Calu3 (cell line): Measurements from ENCODE around the gene CEP128. TPM values are rescaled to one million over a fixed set of nuclear protein-coding genes. Genes with fewer than 3 reads are reported as not detected.

Experiments
- BruUV-seq: library from RNA; stranded (reverse); fragments of 400-500 nt; replicated peaks from 2 replicates; lab custom pipeline; 2021; lab: Mats Ljungman, UMichigan
- CTCF ChIA-PET: fragments of 300-600 bp; sonication (Branson Sonifier 250); formaldehyde crosslinking; loops from one replicate; lab custom pipeline; 2022; ENCODE audit warnings: antibody characterized with exemption; lab: Charles Lee
- DNase-seq: peaks from one replicate; pipeline ENCODE4 v3.0.0; 2022
- H3K27ac Mint-ChIP-seq: one replicate; pipeline ENCODE4 v1.8.0; 2022; ENCODE audit warnings: mixed read lengths; ENCODE audit not compliant: unreplicated experiment
- H3K27me3 Mint-ChIP-seq: one replicate; pipeline ENCODE4 v1.8.0; 2022; ENCODE audit warnings: mixed read lengths; ENCODE audit not compliant: unreplicated experiment
- H3K36me3 Mint-ChIP-seq: one replicate; pipeline ENCODE4 v1.8.0; 2022; ENCODE audit warnings: mild to moderate bottlenecking, moderate library complexity, mixed read lengths; ENCODE audit not compliant: insufficient read depth, unreplicated experiment
- H3K4me1 Mint-ChIP-seq: one replicate; pipeline ENCODE4 v1.8.0; 2022; ENCODE audit warnings: mild to moderate bottlenecking, low read depth, mixed read lengths; ENCODE audit not compliant: unreplicated experiment
- H3K4me3 Mint-ChIP-seq: one replicate; pipeline ENCODE4 v1.8.0; 2022; ENCODE audit warnings: mild to moderate bottlenecking, low read depth, moderate library complexity, mixed read lengths; ENCODE audit not compliant: unreplicated experiment
- H3K9me3 Mint-ChIP-seq: one replicate; pipeline ENCODE4 v1.8.0; 2022; ENCODE audit warnings: low read depth, mixed read lengths; ENCODE audit not compliant: unreplicated experiment
- intact Hi-C: fragments of 100-400 bp; cut with micrococcal nuclease; formaldehyde crosslinking; loops from one replicate; pipeline ENCODE4 v1.10.0; 2022; ENCODE audit not compliant: unreplicated experiment
- total RNA-seq: library from RNA; stranded (reverse); gene quantifications from 2 replicates; pipeline ENCODE4 v1.2.3, GENCODE V29; 2022
- TF ChIP-seq, protein P1 (sequence below): fragments of 200-600 bp; IDR thresholded peaks from one replicate; pipeline ENCODE4 v1.8.0; 2022; ENCODE audit warnings: antibody characterized with exemption; ENCODE audit not compliant: unreplicated experiment

The CEP128 gene
- total RNA-seq, 1 experiment from 2014 or later, result 22.9 TPM

DNA sequence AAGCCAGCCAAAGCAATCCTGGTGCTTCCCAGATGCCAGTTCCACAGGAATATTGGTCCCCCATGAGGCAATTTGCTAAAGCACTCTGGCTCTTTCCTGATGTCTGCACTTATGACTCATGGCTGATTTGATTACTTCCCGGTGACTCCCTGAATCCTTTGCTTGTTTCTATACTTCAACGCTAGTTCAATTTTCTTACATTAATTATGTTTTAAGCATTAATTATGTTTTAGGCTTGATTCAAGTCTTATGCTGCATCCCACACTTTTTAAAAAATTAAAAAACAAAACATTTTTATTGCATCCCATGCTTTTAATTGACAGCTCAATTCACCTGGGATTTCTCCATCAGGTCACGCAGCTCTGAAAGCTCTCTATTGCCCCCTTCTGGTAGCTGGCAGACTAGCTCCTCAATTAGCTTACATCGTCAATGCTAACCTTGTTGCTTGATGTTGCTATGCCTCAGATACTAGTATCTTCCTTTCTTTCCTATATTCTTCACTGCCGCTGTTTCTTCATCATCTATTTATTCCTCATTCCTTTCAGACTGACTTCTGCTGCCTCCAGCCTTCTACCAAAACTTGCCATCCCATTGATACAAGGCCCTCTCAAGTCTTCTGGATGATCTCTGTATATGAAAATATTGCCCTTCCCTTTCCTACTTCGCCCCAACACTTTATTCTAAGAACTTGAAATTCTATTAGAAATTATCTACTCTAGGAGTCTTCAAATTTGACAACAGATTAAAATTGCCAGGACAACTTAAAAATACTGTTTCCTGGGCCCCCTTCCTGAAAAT is 45.9 kb upstream of the CEP128 start:
- DNase-seq, result peak; percentile 66
- H3K36me3 Mint-ChIP-seq, result no peaks in the 10 kb centered on the region
- intact Hi-C loops, result loop anchor here (1.0 to 10.0 kb wide), 3 partner anchors 33 to 931 kb away; partner anchors contain the start of gene DIO2
- CTCF ChIA-PET, result interaction anchor here (0.6 to 2.0 kb wide), 8 partner anchors 9 to 1177 kb away, joined by 3 to 14 read pairs (median 6); partner anchors contain the start of gene TSHR
- peaks cover under 1% of the 10 kb centered on the region for H3K27me3 Mint-ChIP-seq
- H3K27ac Mint-ChIP-seq, result no peak overlapping the region
- H3K4me1 Mint-ChIP-seq, result no peaks in the 10 kb centered on the region
- BruUV-seq, result no TSS peak
- H3K4me3 Mint-ChIP-seq, result no peak overlapping the region
- TF ChIP-seq, protein P1, sequence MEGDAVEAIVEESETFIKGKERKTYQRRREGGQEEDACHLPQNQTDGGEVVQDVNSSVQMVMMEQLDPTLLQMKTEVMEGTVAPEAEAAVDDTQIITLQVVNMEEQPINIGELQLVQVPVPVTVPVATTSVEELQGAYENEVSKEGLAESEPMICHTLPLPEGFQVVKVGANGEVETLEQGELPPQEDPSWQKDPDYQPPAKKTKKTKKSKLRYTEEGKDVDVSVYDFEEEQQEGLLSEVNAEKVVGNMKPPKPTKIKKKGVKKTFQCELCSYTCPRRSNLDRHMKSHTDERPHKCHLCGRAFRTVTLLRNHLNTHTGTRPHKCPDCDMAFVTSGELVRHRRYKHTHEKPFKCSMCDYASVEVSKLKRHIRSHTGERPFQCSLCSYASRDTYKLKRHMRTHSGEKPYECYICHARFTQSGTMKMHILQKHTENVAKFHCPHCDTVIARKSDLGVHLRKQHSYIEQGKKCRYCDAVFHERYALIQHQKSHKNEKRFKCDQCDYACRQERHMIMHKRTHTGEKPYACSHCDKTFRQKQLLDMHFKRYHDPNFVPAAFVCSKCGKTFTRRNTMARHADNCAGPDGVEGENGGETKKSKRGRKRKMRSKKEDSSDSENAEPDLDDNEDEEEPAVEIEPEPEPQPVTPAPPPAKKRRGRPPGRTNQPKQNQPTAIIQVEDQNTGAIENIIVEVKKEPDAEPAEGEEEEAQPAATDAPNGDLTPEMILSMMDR, result peak; percentile 62
- H3K9me3 Mint-ChIP-seq, result no peaks in the 10 kb centered on the region

DNA sequence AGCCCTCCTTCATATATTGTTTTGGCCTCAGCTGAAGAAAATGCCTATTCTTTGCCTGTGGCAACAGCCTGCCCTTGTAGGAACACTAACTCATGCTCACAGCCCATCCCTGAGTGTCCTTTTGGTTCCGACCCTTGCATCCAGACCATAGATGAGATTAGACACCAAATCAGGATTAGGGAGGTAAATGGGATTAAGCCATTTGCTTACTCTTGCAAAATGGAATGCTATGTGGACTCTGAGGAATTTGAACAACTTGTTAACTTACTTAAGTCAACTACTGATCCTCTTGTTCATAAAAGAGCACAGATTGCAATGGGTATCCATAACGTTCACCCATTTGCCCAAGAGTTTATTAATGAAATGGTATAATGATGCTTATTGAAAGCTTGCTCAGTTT is 41.2 kb upstream of the CEP128 start:
- H3K36me3 Mint-ChIP-seq, result no peaks in the 10 kb centered on the region
- intact Hi-C loops, result loop anchor here (10.0 kb wide), 1 partner anchor 768 kb away; the partner anchor contains the start of gene DIO2
- CTCF ChIA-PET, result interaction anchor here (0.6 kb wide), 1 partner anchor 9 kb away, joined by 3 read pairs; no protein-coding TSS in a partner anchor

DNA sequence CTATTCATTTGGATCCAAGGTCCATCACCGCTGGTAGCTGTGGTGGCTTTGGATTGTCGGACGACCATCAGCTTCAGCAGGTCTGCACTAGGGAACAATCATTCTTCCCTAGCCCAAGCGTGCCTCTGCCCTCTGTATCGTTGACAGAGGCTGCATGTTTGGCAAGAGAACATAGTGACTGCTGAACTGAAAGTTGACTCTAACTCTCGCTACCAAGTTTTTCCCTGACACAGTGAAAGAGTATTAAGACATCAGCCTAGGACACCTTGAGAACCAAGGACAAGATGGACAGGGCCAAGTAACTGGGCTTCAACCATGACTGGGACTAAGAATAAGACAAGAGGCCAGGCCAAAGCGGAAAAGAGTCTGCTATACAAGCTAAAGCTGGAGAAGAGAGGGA is 40.1 kb upstream of the CEP128 start:
- peaks cover 49% of the 10 kb centered on the region for H3K27me3 Mint-ChIP-seq
- H3K9me3 Mint-ChIP-seq, result no peaks in the 10 kb centered on the region
- CTCF ChIA-PET, result interaction anchor here (0.7 kb wide), 1 partner anchor 8 kb away, joined by 3 read pairs; no protein-coding TSS in a partner anchor
- H3K4me1 Mint-ChIP-seq, result no peaks in the 10 kb centered on the region
- no peak for DNase-seq
- H3K4me3 Mint-ChIP-seq, result no peak overlapping the region
- intact Hi-C loops, result loop anchor here (10.0 kb wide), 1 partner anchor 767 kb away; the partner anchor contains the start of gene DIO2
- TF ChIP-seq, protein P1, result no peak
- BruUV-seq, result no TSS peak
- no peak overlapping the region for H3K27ac Mint-ChIP-seq
- H3K36me3 Mint-ChIP-seq, result no peaks in the 10 kb centered on the region

More for the DNA sequence above, 41.2 kb upstream of the CEP128 start:
- H3K9me3 Mint-ChIP-seq, result no peaks in the 10 kb centered on the region
- no peak overlapping the region for H3K27ac Mint-ChIP-seq
- DNase-seq, result no peak
- TF ChIP-seq, protein P1, result no peak
- peaks cover 44% of the 10 kb centered on the region for H3K27me3 Mint-ChIP-seq
- H3K4me1 Mint-ChIP-seq, result no peaks in the 10 kb centered on the region
- BruUV-seq, result no TSS peak
- H3K4me3 Mint-ChIP-seq, result no peak overlapping the region

DNA sequence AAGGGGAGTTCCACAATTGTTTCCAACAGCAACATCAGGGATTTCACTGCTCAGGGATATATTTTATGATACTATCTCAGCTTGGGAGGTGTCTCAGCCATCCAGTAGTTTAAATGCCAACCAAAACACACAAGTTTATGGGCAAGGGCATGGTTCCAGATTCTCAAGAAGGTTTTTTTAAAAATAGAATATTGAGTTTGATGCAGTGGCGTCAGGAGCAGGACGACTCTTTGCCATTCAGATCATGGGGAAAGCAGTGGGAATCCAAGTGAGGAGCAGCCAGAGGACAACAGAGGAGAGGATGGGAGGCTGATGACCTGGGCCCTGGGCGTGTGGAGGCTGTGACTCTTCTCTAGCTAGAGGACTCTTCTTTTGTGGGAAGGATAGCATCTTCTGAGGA is 39.6 kb upstream of the CEP128 start:
- TF ChIP-seq, protein P1, result no peak
- CTCF ChIA-PET, result no interaction called here
- BruUV-seq, result no TSS peak
- H3K27me3 Mint-ChIP-seq, result peaks cover 54% of the 10 kb centered on the region
- no peaks in the 10 kb centered on the region for H3K36me3 Mint-ChIP-seq
- DNase-seq, result no peak
- no peak overlapping the region for H3K27ac Mint-ChIP-seq
- no peaks in the 10 kb centered on the region for H3K4me1 Mint-ChIP-seq
- no peak overlapping the region for H3K4me3 Mint-ChIP-seq
- intact Hi-C loops, result loop anchor here (10.0 kb wide), 1 partner anchor 766 kb away; the partner anchor contains the start of gene DIO2
- no peaks in the 10 kb centered on the region for H3K9me3 Mint-ChIP-seq
